HepG2 (cell line): ENCODE results near the gene SERPINB10. TPM values are rescaled to one million over a fixed set of nuclear protein-coding genes. Genes with fewer than 3 reads are reported as not detected.

Experiments used
- ATAC-seq: fragments of 200-7000 bp; cut with Tn5 transposase; 3 replicates; pipeline ENCODE4 v1.9.1; 2020; ENCODE audit warnings: mild to moderate bottlenecking, moderate library complexity
- BruUV-seq: library from RNA; stranded (reverse); fragments of 400-500 nt; replicated peaks from 2 replicates; lab custom pipeline; 2021; lab: Mats Ljungman, UMichigan
- CTCF ChIA-PET: fragments of 300-600 bp; formaldehyde crosslinking; extraction: SDS; loops from one replicate; lab custom pipeline; 2021; ENCODE audit warnings: low total read pairs, inconsistent platforms, low intra/inter-chr PET ratio; lab: Yijun Ruan, JAX
- POLR2A ChIA-PET: fragments of 350-600 bp; sonication (Branson Sonifier 250); formaldehyde crosslinking; loops from one replicate; lab custom pipeline; 2020; ENCODE audit warnings: antibody characterized with exemption, inconsistent platforms; lab: Yijun Ruan, JAX
- DNase-seq: peaks from one replicate; pipeline ENCODE4 v3.0.0-alpha.2; 2015; ENCODE audit warnings: low spot score
- FAIRE-seq: peaks from 3 replicates; lab custom pipeline; 2011; peaks lifted over from hg19 to GRCh38; lab: Jason Lieb, UNC
- H2AFZ ChIP-seq: one replicate; pipeline ENCODE4 v1.6.1; 2011; ENCODE audit warnings: low read length, inconsistent platforms
- H3K27ac ChIP-seq: fragments of 300-600 bp; 3 replicates; pipeline ENCODE4 v1.8.0; 2011; ENCODE audit warnings: mixed run types, mild to moderate bottlenecking, mixed read lengths, low read length, inconsistent platforms; ENCODE audit not compliant: insufficient read depth; ENCODE audit errors: extremely low read length
- H3K27me3 ChIP-seq, 2 experiments: fragments of 200-600 bp in 1 of 2; 2 replicates in 1 of 2; 3 replicates in 1 of 2; pipeline versions ENCODE4 v1.6.0 to v1.8.0; 2011; ENCODE audit warnings: low read length in 2 of 2, mild to moderate bottlenecking in 2 of 2, moderate library complexity in 2 of 2, inconsistent platforms in 1 of 2; ENCODE audit not compliant: insufficient read depth in 2 of 2, control insufficient read depth in 1 of 2
- H3K36me3 ChIP-seq, 2 experiments: fragments of 200-600 bp in 1 of 2; replicated peaks in 1 of 2; 2 replicates in 1 of 2; 3 replicates in 1 of 2; pipeline versions ENCODE4 v1.5.1 to v1.8.0; 2011; ENCODE audit warnings: low read length in 2 of 2, inconsistent platforms in 1 of 2; ENCODE audit not compliant: insufficient read depth in 2 of 2, control insufficient read depth in 1 of 2
- H3K4me1 ChIP-seq: 2 replicates; pipeline ENCODE4 v1.5.1; 2012; ENCODE audit warnings: low read length, inconsistent platforms; ENCODE audit not compliant: insufficient read depth
- H3K4me2 ChIP-seq: 2 replicates; pipeline ENCODE4 v1.6.0; 2011; ENCODE audit warnings: low read depth, low read length, inconsistent platforms
- H3K4me3 ChIP-seq, 3 experiments: fragments of 200-600 bp in 1 of 3; sonication (generic), shearing (Covaris generic) in 1 of 3; replicated peaks in 1 of 3; 2 replicates each; pipeline ENCODE4 v1.5.1; 2011 to 2016; ENCODE audit warnings: low read length in 3 of 3, inconsistent platforms in 2 of 3, low read depth in 2 of 3, mild to moderate bottlenecking in 2 of 3, control low read depth in 1 of 3, mixed read lengths in 1 of 3; ENCODE audit not compliant: insufficient read depth in 1 of 3
- H3K79me2 ChIP-seq: one replicate; pipeline ENCODE4 v1.6.1; 2011; ENCODE audit warnings: low read length, inconsistent platforms; ENCODE audit not compliant: insufficient read depth
- H3K9ac ChIP-seq: 2 replicates; pipeline ENCODE4 v1.6.0; 2011; ENCODE audit warnings: mild to moderate bottlenecking, low read depth, low read length, inconsistent platforms; ENCODE audit not compliant: insufficient read depth
- H3K9me3 ChIP-seq: 2 replicates; pipeline ENCODE4 v1.5.1; 2012; ENCODE audit warnings: mild to moderate bottlenecking, low read length
- H4K20me1 ChIP-seq: 2 replicates; pipeline ENCODE4 v1.6.0; 2011; ENCODE audit warnings: inconsistent platforms, mild to moderate bottlenecking, low read length, moderate library complexity; ENCODE audit not compliant: insufficient read depth
- ARID3A ChIP-seq: IDR thresholded peaks from 2 replicates; pipeline ENCODE4 v1.6.1; 2012; ENCODE audit warnings: low read depth, low read length, improper control_type of control experiment
- ARID4A ChIP-seq: sonication (generic); formaldehyde crosslinking; IDR thresholded peaks from 2 replicates; pipeline ENCODE4 v1.5.0; 2020; ENCODE audit warnings: mild to moderate bottlenecking, missing genetic modification reagents, borderline replicate concordance
- CHCHD3 ChIP-seq: sonication (generic); formaldehyde crosslinking; IDR thresholded peaks from 2 replicates; pipeline ENCODE4 v1.8.0; 2022; ENCODE audit warnings: mild to moderate bottlenecking, missing genetic modification reagents, moderate library complexity
- HMG20A ChIP-seq: IDR thresholded peaks from 2 replicates; pipeline ENCODE4 v1.6.1; 2016; ENCODE audit warnings: borderline replicate concordance
- HOXA7 ChIP-seq: sonication (generic); formaldehyde crosslinking; IDR thresholded peaks from 2 replicates; pipeline ENCODE4 v1.8.1; 2022; ENCODE audit warnings: mild to moderate bottlenecking, missing genetic modification reagents, moderate library complexity
- KDM5B ChIP-seq: sonication (generic); formaldehyde crosslinking; IDR thresholded peaks from 2 replicates; pipeline ENCODE4 v1.4.0; 2020; ENCODE audit warnings: missing genetic modification reagents, mild to moderate bottlenecking, borderline replicate concordance
- MBD4 ChIP-seq: IDR thresholded peaks from 2 replicates; pipeline ENCODE4 v1.6.1; 2012; ENCODE audit warnings: low read length, inconsistent platforms, borderline replicate concordance
- RARA ChIP-seq: IDR thresholded peaks from 2 replicates; pipeline ENCODE4 v1.6.1; 2016; ENCODE audit warnings: missing genetic modification reagents, missing compliant biosample characterization
- SMAD3 ChIP-seq: sonication (generic); formaldehyde crosslinking; IDR thresholded peaks from 2 replicates; pipeline ENCODE4 v1.4.0; 2020; ENCODE audit warnings: missing genetic modification reagents
- ZFAT ChIP-seq: sonication (generic); formaldehyde crosslinking; conservative IDR thresholded peaks from 2 replicates; pipeline ENCODE4 v1.8.1; 2023; ENCODE audit warnings: missing genetic modification reagents, inconsistent platforms
- ZNF225 ChIP-seq: sonication (generic); formaldehyde crosslinking; IDR thresholded peaks from 2 replicates; pipeline ENCODE4 v1.4.0; 2020; ENCODE audit warnings: mild to moderate bottlenecking, missing genetic modification reagents
- ZNF274 ChIP-seq: sonication (generic); formaldehyde crosslinking; IDR thresholded peaks from 2 replicates; pipeline ENCODE4 v1.5.1; 2020; ENCODE audit warnings: mild to moderate bottlenecking, missing genetic modification reagents
- ZNF280D ChIP-seq: sonication (generic); formaldehyde crosslinking; IDR thresholded peaks from 2 replicates; pipeline ENCODE4 v1.5.1; 2020; ENCODE audit warnings: mild to moderate bottlenecking, missing genetic modification reagents
- ZNF740 ChIP-seq: sonication (generic); formaldehyde crosslinking; IDR thresholded peaks from 2 replicates; pipeline ENCODE4 v1.4.0; 2020; ENCODE audit warnings: missing genetic modification reagents
- ZNF780A ChIP-seq: sonication (generic); formaldehyde crosslinking; IDR thresholded peaks from 2 replicates; pipeline ENCODE4 v1.8.0; 2022; ENCODE audit warnings: mild to moderate bottlenecking, missing genetic modification reagents, moderate library complexity
- ZNF841 ChIP-seq: sonication (generic); formaldehyde crosslinking; IDR thresholded peaks from 2 replicates; pipeline ENCODE4 v1.8.1; 2023; ENCODE audit warnings: missing genetic modification reagents, borderline replicate concordance
- ZNF891 ChIP-seq: sonication (generic); formaldehyde crosslinking; IDR thresholded peaks from 2 replicates; pipeline ENCODE4 v1.5.0; 2020; ENCODE audit warnings: mild to moderate bottlenecking, missing genetic modification reagents
- WGBS: methylation state at CpG from one replicate; pipeline ENCODE4 v1.1.6; 2017; ENCODE audit warnings: low lambda C conversion rate; 5-methylcytosine and 5-hydroxymethylcytosine counted together
- in situ Hi-C: cut with HindIII; loops from 2 replicates; pipeline ENCODE4 v1.10.0; 2017; ENCODE audit warnings: low pct_unique_long_range_greater_than_20kb; ENCODE audit not compliant: extremely low pct_ligation_motif_present
- intact Hi-C: fragments of 100-400 bp; cut with micrococcal nuclease; formaldehyde crosslinking; loops from one replicate; pipeline ENCODE4 v1.10.0; 2022; ENCODE audit not compliant: unreplicated experiment
- polyA plus RNA-seq, 8 experiments: library from polyadenylated mRNA; depleted of rRNA in 3 of 8; stranded (reverse) in 7 of 8; unstranded in 1 of 8; fragments of >200 nt; fragmentation: Illumina TruSeq in 4 of 8; extraction: Trizol in 4 of 8; gene quantifications; 2 replicates each; pipeline versions ENCODE4 v1.2.1 to v1.2.3, GENCODE V29; 2011 to 2016; ENCODE audit warnings: low read depth in 4 of 8, missing spikeins in 1 of 8, mixed read lengths in 1 of 8; ENCODE audit not compliant: insufficient read depth in 1 of 8
- total RNA-seq, 5 experiments: library from RNA; depleted of rRNA; stranded (reverse); fragments of >200 nt; fragmentation: Illumina TruSeq; extraction: Trizol; gene quantifications; 2 replicates each; pipeline ENCODE4 v1.2.3, GENCODE V29; 2016; ENCODE audit warnings: low read depth in 1 of 5

Gene SERPINB10
- total and polyA plus RNA-seq, 2 of the 13 experiments (the other 11 are each of a cell fraction or from before 2014, with no cell fraction given) = not detected

- ChIA-PET CTCF (no interaction called here), POLR2A (no interaction called here)
- in situ Hi-C loops = no loop called here
- ATAC-seq = no peak
- no peak overlapping the region for H3K9ac ChIP-seq
- no peaks in the 10 kb centered on the region; a peak in 1 of 5 replicates for H3K27me3 ChIP-seq
- H4K20me1 ChIP-seq = no peaks in the 10 kb centered on the region
- no peak overlapping the region for H3K4me2 ChIP-seq
- H3K36me3 ChIP-seq = no peaks in the 10 kb centered on the region
- no peak overlapping the region for H3K27ac ChIP-seq
- H2AFZ ChIP-seq = no peak overlapping the region
- WGBS = 0% methylated on average over 1 of the region's 1 CpG
- H3K79me2 ChIP-seq = no peaks in the 10 kb centered on the region
- no peak for DNase-seq
- H3K9me3 ChIP-seq = no peaks in the 10 kb centered on the region
- no peak overlapping the region for H3K4me3 ChIP-seq
- no peaks in the 10 kb centered on the region for H3K4me1 ChIP-seq
- FAIRE-seq = no peak
- no TSS peak for BruUV-seq
- intact Hi-C loops = no loop called here
- TF ChIP-seq KDM5B (CRISPR knock-in tag) = no peak
- TF ChIP-seq SMAD3 (CRISPR knock-in tag) = no peak
- TF ChIP-seq ZNF740 (CRISPR knock-in tag) = no peak
- TF ChIP-seq ZNF841 (CRISPR knock-in tag) = no peak
- TF ChIP-seq ZNF225 = no peak
- no peak for TF ChIP-seq ZNF780A (CRISPR knock-in tag)
- TF ChIP-seq RARA (CRISPR knock-in tag) = no peak
- TF ChIP-seq ARID4A (CRISPR knock-in tag) = no peak
- TF ChIP-seq ZNF274 (CRISPR knock-in tag) = no peak
- TF ChIP-seq ZNF891 = no peak
- TF ChIP-seq CHCHD3 (CRISPR knock-in tag) = no peak
- no peak for TF ChIP-seq ARID3A
- no peak for TF ChIP-seq ZFAT (CRISPR knock-in tag)
- TF ChIP-seq HMG20A (CRISPR knock-in tag) = no peak
- no peak for TF ChIP-seq ZNF280D (CRISPR knock-in tag)
- TF ChIP-seq MBD4 = no peak
- TF ChIP-seq HOXA7 = no peak
Observed at GRCh38 chr18:63924551-63924950, 16.8 kb downstream of the SERPINB10 start.
